HCEC 1CT (cell line): Measurements from ENCODE around the gene SIVA1.

Experiments used
- DNase-seq: peaks from one replicate; pipeline ENCODE4 v3.0.0-alpha.2; 2017

The SIVA1 gene

GRCh38 chr14:104798300-104799243 is 45.6 kb downstream of the SIVA1 start:
- no peak for DNase-seq

DNA sequence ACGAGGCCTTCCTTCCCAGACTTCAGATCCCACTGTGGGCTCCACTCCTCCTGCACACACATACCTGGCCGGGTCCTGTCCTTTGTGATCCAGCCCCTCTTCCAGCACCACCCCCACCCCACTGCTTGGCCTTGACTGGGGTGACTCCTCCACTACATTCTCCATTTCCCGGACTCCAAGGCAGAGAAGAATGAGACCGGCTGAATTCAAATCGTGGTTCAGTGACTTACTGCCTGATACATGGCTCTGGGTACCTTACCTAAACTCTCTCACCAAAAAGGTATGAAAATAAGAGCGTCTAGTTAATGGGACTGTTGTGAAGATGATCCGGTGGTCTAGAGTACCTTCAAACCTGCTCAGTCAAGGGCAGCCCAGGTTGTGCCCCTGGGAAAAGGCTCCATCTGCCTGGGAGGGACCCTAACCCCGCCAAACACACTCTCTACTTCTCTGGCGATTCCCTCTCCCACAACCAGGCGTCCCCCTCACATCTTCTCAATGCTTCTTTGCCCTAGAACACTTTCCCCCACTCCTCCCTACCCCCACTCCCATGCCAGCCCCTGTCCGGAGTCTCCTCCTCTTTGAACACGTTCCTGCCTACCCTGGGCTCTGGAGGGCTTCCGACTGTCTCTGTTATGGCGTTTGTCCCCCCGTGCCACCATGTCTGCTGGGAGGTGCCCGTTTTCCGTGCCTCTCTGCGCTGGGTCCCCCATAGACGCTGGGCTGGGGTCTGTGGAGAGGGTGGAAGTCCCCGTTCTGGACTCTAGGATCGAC is 46.5 kb downstream of the SIVA1 start:
- peak; percentile 17 for DNase-seq

DNA sequence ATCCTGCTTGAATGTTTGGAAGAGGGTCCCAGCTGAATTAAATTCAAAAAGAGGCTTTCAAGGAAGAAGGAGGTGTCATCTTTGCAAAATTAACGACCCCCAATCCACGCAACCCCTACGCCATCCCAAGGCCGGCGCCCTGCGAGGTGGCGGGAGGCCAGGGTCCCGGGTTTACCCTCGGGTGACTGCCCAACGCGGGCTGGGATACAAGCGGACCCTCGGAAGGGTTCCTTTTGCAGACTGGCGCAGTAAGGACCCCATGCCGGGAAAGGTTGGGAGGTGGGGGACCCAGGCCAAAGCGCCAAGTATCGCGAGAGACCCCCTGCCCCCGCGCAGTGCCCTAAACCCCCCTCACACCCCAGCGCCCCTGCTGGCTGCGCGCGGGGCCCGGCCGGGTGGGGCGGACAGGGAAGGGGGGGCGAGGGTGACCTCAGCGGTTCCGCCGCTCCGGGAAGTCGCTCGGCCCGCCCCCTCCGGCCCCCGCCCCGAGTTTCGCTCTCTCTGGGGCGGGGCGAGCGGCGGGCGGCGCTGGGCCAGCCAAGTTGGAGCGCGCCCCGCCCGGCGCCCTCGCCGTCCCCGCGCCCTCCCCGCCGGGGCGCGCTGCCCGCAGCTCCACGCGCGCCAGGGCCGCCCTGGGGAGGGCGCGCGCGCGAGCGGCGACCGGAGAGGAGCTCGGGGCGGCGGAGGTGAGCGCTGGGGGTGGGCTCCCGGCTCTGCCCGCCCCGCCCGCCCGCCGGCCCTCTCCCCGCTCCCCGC is 47.2 kb downstream of the SIVA1 start:
- DNase-seq: peak; percentile 63

GRCh38 chr14:104800771-104801519 is 48.0 kb downstream of the SIVA1 start, which contains the start of gene ZBTB42:
Gene ZBTB42 (plus strand): TSS chr14:104801101. CDS start chr14:104801198, 97 bp downstream.
- peak; percentile 28 for DNase-seq

DNA sequence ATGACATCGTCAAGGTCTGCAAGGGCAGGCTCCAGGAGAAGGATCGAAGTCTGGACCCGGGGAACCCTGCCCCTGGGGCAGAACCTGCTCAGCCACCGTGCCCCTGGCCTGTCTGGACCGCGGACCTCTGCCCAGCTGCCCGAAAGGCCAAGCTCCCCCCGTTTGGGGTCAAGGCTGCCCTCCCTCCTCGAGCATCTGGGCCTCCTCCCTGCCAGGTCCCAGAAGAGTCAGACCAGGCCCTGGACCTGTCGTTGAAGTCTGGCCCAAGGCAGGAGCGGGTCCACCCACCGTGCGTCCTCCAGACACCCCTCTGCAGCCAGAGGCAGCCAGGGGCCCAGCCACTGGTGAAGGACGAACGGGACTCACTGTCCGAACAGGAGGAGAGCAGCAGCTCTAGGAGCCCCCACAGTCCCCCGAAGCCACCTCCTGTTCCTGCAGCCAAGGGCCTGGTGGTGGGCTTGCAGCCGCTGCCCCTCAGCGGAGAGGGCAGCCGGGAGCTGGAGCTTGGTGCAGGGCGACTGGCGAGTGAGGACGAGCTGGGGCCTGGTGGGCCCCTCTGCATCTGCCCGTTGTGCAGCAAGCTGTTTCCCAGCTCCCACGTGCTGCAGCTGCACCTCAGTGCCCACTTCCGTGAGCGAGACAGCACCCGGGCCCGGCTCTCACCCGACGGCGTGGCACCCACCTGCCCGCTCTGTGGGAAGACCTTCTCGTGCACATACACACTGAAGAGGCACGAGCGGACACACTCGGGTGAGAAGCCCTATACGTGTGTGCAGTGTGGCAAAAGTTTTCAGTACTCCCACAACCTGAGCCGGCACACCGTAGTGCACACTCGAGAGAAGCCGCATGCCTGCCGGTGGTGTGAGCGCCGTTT is 48.8 kb downstream of the SIVA1 start:
- DNase-seq: no peak

DNA sequence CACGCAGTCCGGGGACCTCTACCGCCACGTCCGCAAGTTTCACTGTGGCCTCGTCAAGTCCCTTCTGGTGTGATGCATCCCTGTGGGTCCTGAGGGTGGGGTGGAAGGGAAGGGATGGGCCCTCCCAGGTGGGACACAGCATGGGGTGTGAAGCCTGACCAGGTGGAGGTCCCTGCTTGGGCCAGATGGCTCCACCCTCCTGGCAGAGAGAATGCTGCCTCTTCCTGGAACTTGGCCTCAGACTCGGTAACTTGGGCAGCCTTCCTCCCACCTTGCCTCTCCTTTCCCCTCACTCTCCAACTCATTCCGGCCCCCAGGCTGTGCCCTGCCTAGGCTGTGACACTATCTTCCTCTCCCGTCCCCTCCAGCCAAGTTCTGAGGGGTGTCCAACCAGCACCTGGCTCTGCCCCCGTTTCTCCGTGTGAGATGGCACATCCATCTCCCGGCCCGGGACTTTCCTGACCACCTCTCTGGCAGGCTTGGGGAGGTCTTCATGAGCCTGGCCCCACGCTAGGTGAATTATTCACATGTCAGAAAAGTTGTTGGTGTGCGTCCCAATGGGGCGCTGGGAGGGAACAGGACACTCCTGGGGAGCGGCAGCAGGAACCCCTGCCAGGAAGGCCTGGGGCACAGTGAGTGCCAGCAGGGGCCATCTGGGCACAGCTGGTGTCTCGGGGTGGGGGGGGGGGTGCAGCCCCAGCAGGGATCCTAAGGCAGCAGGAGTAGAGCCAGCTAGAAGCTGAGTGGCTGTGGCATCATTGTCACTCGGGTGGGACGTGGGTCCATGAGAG is 49.6 kb downstream of the SIVA1 start:
- DNase-seq: no peak

- no peak for DNase-seq
Observed at GRCh38 chr14:104803280-104803911, 50.4 kb downstream of the SIVA1 start.

DNA sequence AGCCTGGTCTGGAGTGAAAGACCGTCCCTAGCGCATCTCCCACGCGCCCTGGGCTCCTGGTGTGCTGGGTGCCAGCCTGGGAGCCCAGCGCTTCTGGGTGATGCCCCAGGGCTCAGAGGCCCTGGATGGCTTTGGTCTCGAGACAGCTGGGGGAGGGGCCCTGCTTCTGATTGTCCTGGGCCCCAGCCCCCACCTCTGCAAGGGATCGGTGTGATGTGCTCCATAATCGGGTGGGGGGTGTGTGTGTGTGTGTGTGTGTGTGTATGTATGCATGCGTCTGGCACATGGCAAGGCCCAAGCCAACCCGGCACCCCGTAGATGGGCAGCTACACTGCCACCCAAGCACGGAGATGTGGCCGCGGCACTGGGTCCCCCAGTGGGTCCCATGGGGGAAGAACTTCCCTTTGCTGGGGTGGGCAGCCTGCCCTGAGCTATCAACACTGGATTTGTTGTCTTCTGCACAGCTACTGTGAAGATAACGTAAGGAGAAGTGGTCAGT is 51.0 kb downstream of the SIVA1 start:
- DNase-seq: no peak

DNA sequence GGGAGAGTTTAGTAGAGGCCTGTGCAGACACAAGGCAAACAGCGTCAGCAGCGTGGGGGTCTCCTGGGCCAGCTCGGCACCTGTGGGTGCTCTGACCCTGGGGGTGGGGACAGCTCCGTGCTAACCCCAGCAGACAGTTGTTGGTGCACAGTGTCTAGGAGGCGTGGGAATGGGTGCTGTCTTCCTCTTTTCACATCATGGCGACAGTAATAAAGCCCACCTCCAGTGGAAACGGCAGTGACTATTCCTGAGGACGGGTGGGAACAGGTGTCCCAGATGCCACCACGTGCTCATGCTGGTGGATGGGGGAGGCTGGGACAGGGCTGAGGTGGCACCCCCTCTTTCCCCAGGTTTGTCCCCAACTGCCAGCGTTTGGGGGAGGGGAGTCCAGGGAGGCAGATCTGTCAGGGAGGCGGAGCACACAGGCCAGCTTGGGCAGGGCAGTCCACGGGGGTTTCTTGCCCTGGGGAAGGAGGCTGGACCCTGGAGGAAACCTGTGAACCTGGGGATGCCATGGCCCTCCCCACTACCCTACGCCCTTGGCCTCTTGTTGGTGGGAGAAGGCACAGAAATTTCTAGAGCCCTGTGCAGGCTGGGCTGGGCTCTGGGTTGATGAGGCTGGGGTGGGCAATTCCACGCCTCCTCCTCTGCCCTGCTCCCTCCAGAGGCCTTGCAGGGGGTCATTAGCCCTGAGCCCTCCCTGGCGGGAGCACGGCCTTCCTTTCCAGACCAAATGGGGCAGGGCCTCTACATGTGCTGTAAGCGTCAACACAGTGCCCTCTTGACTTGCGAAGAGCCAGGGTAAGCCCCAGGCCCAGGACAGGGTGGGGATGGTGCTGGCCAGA is 51.8 kb downstream of the SIVA1 start:
- DNase-seq: no peak

- peak; percentile 59 for DNase-seq
Observed at GRCh38 chr14:104805326-104805678, 52.4 kb downstream of the SIVA1 start.

DNA sequence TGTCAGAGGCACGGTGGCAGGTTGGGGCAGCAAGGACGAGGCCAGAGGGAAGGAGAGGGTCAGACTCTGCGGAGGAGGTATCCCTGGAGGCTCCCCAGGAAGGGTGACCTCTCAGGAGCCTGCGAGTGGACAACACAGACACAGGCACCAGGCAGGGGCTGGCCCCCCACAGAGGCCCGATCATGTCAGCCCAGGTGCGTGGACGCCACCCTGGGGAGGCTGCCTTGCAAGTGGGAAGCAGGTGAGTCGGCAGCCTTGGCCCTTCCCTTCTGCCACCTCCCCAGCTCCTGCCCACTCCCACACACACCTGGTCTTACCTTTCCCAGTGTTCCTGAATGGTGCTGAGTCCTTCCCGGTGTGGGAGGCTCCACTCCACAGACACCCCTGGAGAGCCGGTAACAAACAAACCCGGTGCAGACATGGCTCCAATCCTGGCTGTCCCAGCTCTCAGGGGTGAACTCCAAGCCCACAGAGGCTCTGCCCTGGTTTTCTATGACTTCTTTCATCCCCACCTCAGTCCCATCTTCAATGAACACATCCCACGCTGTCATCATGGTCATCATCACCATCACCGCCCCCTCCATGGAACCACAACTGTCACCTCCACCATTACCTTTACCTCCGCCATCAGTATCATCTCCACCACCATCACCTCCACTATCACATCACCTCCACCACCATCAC is 53.1 kb downstream of the SIVA1 start:
- no peak for DNase-seq

DNA sequence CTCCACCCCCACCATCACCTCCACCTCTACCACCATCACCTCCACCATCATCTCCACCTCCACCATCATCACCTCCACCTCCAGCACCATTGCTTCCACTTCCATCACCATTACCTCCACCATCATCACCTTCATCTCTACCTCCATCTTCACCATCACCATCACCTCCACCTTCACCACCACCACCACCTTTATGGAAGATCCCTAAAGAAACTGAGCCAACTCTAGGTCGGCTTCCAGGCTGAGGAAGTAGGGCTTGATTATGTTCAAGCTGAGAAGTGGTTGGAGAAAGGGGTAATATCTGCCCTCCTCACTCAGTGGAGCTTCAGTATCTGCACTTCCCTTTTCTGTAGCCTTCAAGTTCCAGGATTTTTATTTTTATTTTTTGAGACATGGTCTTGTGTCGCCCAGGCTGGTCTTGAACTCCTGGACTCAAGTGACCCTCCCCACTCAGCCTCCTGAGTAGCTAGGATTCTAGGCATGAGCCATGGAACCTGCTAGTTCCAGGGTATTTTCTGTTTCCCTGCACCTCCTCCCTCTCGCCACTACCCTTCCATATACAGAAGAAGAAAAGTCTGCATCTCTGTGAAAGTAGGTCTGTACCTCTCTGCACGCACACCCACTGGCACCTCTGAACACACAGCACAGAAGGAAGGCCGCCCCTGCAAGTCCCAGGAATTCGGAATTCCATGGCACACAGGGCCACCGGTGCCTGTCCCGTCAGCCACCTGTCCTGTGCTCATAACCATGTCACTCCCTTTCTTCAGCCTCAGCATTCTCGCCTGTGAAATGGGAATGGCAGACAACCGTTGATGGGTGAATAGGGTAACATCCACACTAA is 53.9 kb downstream of the SIVA1 start:
- no peak for DNase-seq

- no peak for DNase-seq
Observed at GRCh38 chr14:104808456-104808855, 55.5 kb downstream of the SIVA1 start.
